ENCODE data around the gene OR10H4. TPM values are rescaled to one million over a fixed set of nuclear protein-coding genes. Genes with fewer than 3 reads are reported as not detected.

Gene OR10H4
- total and polyA plus RNA-seq, 2 of the 13 experiments (the other 11 are each of a cell fraction or from before 2014, with no cell fraction given): not detected

DNA sequence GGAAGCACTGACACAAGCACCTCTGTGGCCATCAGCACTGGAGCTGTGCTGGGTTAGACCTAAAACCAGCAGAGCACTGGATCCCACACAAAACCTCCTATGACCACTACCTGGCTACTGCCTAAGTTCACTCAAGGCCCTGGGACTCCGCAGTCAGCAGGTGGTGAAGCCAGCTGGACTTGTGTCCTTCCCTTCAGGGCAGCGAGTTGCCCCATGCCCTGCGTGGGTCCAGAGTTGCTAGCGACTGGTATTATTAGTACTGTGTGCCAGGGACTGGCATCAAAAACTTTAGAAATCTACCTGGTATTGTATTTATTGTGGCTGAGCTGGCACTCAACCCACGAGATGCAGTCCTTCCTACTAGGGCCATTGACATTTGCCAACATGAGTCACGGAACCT lies 6.0 kb downstream of the OR10H4 start:
- no peak overlapping the region for H3K27ac ChIP-seq (ENCODE audit: extremely low read length, insufficient read depth, low read length)
- BruUV-seq (replicated peaks): no TSS peak
- H3K4me1 ChIP-seq (ENCODE audit: insufficient read depth, low read length): no peaks in the 10 kb centered on the region
- H2AFZ ChIP-seq (ENCODE audit: low read length): no peak overlapping the region
- no peaks in the 10 kb centered on the region for H3K36me3 ChIP-seq (replicated peaks in 1 of 2; ENCODE audit: control insufficient read depth in 1 of 2, insufficient read depth in 2 of 2, low read length in 2 of 2)
- no peaks in the 10 kb centered on the region for H4K20me1 ChIP-seq (ENCODE audit: insufficient read depth, low read length)
- intact Hi-C loops (cut with micrococcal nuclease; ENCODE audit: unreplicated experiment) (no loop called here), in situ Hi-C loops (cut with HindIII; ENCODE audit: extremely low pct_ligation_motif_present, low pct_unique_long_range_greater_than_20kb) (no loop called here)
- FAIRE-seq (no peak), ATAC-seq (no peak), DNase-seq (ENCODE audit: low spot score) (no peak)
- TF ChIP-seq, protein P1, sequence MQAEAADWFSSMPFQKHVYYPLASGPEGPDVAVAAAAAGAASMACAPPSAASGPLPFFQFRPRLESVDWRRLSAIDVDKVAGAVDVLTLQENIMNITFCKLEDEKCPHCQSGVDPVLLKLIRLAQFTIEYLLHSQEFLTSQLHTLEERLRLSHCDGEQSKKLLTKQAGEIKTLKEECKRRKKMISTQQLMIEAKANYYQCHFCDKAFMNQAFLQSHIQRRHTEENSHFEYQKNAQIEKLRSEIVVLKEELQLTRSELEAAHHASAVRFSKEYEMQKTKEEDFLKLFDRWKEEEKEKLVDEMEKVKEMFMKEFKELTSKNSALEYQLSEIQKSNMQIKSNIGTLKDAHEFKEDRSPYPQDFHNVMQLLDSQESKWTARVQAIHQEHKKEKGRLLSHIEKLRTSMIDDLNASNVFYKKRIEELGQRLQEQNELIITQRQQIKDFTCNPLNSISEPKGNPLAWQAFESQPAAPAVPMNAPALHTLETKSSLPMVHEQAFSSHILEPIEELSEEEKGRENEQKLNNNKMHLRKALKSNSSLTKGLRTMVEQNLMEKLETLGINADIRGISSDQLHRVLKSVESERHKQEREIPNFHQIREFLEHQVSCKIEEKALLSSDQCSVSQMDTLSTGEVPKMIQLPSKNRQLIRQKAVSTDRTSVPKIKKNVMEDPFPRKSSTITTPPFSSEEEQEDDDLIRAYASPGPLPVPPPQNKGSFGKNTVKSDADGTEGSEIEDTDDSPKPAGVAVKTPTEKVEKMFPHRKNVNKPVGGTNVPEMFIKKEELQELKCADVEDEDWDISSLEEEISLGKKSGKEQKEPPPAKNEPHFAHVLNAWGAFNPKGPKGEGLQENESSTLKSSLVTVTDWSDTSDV (CRISPR knock-in tag; IDR thresholded peaks at IDR 0.05): no peak
- TF ChIP-seq ZNF530 (CRISPR knock-in tag; IDR thresholded peaks at IDR 0.05; ENCODE audit: low read depth) (no peak), TCF7 (IDR thresholded peaks at IDR 0.05; ENCODE audit: low read depth) (no peak), MTA3 (CRISPR knock-in tag; IDR thresholded peaks at IDR 0.05) (no peak), ZNF670 (CRISPR knock-in tag; IDR thresholded peaks at IDR 0.05; ENCODE audit: borderline replicate concordance) (no peak), ZNF33B (CRISPR knock-in tag; IDR thresholded peaks at IDR 0.05) (no peak), ZNF121 (CRISPR knock-in tag; IDR thresholded peaks at IDR 0.05) (no peak), SMC3 (IDR thresholded peaks at IDR 0.05; ENCODE audit: low read length) (no peak)
- TF ChIP-seq, protein P2, sequence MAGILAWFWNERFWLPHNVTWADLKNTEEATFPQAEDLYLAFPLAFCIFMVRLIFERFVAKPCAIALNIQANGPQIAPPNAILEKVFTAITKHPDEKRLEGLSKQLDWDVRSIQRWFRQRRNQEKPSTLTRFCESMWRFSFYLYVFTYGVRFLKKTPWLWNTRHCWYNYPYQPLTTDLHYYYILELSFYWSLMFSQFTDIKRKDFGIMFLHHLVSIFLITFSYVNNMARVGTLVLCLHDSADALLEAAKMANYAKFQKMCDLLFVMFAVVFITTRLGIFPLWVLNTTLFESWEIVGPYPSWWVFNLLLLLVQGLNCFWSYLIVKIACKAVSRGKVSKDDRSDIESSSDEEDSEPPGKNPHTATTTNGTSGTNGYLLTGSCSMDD (CRISPR knock-in tag; IDR thresholded peaks at IDR 0.05): no peak
- TF ChIP-seq, protein P3, sequence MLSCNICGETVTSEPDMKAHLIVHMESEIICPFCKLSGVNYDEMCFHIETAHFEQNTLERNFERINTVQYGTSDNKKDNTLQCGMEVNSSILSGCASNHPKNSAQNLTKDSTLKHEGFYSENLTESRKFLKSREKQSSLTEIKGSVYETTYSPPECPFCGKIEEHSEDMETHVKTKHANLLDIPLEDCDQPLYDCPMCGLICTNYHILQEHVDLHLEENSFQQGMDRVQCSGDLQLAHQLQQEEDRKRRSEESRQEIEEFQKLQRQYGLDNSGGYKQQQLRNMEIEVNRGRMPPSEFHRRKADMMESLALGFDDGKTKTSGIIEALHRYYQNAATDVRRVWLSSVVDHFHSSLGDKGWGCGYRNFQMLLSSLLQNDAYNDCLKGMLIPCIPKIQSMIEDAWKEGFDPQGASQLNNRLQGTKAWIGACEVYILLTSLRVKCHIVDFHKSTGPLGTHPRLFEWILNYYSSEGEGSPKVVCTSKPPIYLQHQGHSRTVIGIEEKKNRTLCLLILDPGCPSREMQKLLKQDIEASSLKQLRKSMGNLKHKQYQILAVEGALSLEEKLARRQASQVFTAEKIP (CRISPR knock-in tag; IDR thresholded peaks at IDR 0.05; ENCODE audit: borderline replicate concordance): no peak
- H3K4me2 ChIP-seq (ENCODE audit: low read depth, low read length): no peak overlapping the region
- POLR2A ChIA-PET: no interaction called here
- CTCF ChIA-PET (ENCODE audit: low intra/inter-chr PET ratio, low total read pairs): no interaction called here
- H3K27me3 ChIP-seq (ENCODE audit: control insufficient read depth in 1 of 2, insufficient read depth in 2 of 2, low read length in 2 of 2): 0 out of 5 replicates have a peak, but pooled peaks cover 0 to 7% of the 10 kb centered on the region in 2 experiments
- H3K9me3 ChIP-seq (ENCODE audit: low read length): no peaks in the 10 kb centered on the region
- H3K79me2 ChIP-seq (ENCODE audit: insufficient read depth, low read length): no peaks in the 10 kb centered on the region
- no peak overlapping the region for H3K4me3 ChIP-seq (replicated peaks in 1 of 3; ENCODE audit: insufficient read depth in 1 of 3, low read depth in 2 of 3, low read length in 3 of 3)
- H3K9ac ChIP-seq (ENCODE audit: insufficient read depth, low read depth, low read length): no peak overlapping the region
- 36% methylated on average over 2 of the region's 6 CpGs for WGBS (ENCODE audit: low lambda C conversion rate)

All from HepG2 (cell line).